Prostate gland (tissue), 2 donors: ENCODE results near the gene EIF5B.

ENCODE experiments used
- POLR2A ChIP-seq: fragments of 450-650 bp; IDR thresholded peaks from one replicate; pipeline ENCODE4 v1.6.1; 2016; ENCODE audit warnings: antibody characterized with exemption, mild to moderate bottlenecking
- TF ChIP-seq, protein P1 (sequence below), 4 experiments: fragments of 200-600 bp in 2 of 4; fragments of 450-650 bp in 2 of 4; sonication (generic) in 2 of 4; IDR thresholded peaks; 1 replicate in 3 of 4; 2 replicates in 1 of 4; pipeline ENCODE4 v1.5.1; 2016 to 2019; ENCODE audit warnings: antibody characterized with exemption in 4 of 4, mild to moderate bottlenecking in 2 of 4, moderate library complexity in 2 of 4

DNA sequence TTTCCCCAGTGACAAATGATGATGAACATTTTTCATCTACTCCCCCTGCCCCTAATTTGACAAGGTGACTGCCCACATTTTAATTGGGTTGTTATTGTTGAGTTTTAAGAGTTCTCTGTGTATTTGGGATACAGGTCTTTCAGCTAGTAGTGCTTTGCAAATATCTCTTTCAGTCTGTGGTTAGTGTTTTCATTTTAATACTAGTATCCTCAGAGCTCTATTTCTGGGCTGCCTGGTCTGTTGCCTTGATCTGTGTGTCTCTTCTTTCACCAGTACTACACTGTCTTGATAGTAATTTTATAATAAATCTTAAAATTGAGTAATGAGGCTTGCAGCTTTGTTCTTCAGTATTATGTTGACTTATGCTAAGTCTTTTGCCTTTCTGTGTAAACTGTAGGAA, 19.7 kb downstream of the EIF5B start:
- TF ChIP-seq, protein P1, sequence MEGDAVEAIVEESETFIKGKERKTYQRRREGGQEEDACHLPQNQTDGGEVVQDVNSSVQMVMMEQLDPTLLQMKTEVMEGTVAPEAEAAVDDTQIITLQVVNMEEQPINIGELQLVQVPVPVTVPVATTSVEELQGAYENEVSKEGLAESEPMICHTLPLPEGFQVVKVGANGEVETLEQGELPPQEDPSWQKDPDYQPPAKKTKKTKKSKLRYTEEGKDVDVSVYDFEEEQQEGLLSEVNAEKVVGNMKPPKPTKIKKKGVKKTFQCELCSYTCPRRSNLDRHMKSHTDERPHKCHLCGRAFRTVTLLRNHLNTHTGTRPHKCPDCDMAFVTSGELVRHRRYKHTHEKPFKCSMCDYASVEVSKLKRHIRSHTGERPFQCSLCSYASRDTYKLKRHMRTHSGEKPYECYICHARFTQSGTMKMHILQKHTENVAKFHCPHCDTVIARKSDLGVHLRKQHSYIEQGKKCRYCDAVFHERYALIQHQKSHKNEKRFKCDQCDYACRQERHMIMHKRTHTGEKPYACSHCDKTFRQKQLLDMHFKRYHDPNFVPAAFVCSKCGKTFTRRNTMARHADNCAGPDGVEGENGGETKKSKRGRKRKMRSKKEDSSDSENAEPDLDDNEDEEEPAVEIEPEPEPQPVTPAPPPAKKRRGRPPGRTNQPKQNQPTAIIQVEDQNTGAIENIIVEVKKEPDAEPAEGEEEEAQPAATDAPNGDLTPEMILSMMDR (IDR thresholded peaks at IDR 0.05), result no peak
- TF ChIP-seq POLR2A, result no peak
